HCT116 (cell line): Measurements from ENCODE around the gene COL23A1. TPM values are rescaled to one million over a fixed set of nuclear protein-coding genes. Genes with fewer than 3 reads are reported as not detected.

ENCODE experiments used
- ATAC-seq: fragments of 200-7000 bp; cut with Tn5 transposase; 2 replicates; pipeline ENCODE4 v1.9.1; 2020; ENCODE audit warnings: mild to moderate bottlenecking, moderate library complexity
- BruUV-seq: library from RNA; stranded (reverse); fragments of 400-500 nt; replicated peaks from 2 replicates; lab custom pipeline; 2021; lab: Mats Ljungman, UMichigan
- CTCF ChIA-PET: fragments of 300-600 bp; sonication (Branson Sonifier 250); formaldehyde crosslinking; loops from one replicate; lab custom pipeline; 2021; ENCODE audit warnings: antibody characterized with exemption; lab: Charles Lee
- POLR2A ChIA-PET: fragments of 300-600, 350-600 bp; sonication (Branson Sonifier 250); formaldehyde crosslinking; loops from one replicate; lab custom pipeline; 2021; ENCODE audit warnings: antibody characterized with exemption; lab: Charles Lee
- RAD21 ChIA-PET, 2 experiments: fragments of 300-600 bp; sonication (Branson Sonifier 250); formaldehyde crosslinking; loops; one replicate each; lab custom pipeline; 2023; ENCODE audit warnings: low total read pairs in 2 of 2; ENCODE audit not compliant: uncharacterized antibody in 2 of 2, unreplicated experiment in 2 of 2, low non-redundant PET in 1 of 2; lab: Charles Lee
- DNase-seq: peaks from one replicate; pipeline ENCODE4 v3.0.0-alpha.2; 2010; ENCODE audit warnings: low read depth, low spot score
- H2AFZ ChIP-seq: fragments of 200-600 bp; shearing (Covaris generic), sonication (generic); 2 replicates; pipeline ENCODE4 v1.6.1; 2017; ENCODE audit warnings: low read depth, mixed run types, mixed read lengths, antibody characterized with exemption, low read length; ENCODE audit not compliant: poor library complexity, severe bottlenecking
- H3K27ac ChIP-seq: 2 replicates; pipeline ENCODE4 v1.5.1; 2012; ENCODE audit warnings: low read depth, low read length
- H3K27me3 ChIP-seq: fragments of 200-600 bp; sonication (generic); 2 replicates; pipeline ENCODE4 v1.6.1; 2016; ENCODE audit warnings: mixed run types, low read length, mixed read lengths; ENCODE audit not compliant: insufficient read depth
- H3K36me3 ChIP-seq, 2 experiments: fragments of 200-500 bp in 1 of 2; fragments of 200-600 bp in 1 of 2; sonication (Bioruptor generic) in 1 of 2; sonication (generic) in 1 of 2; 2 replicates each; pipeline versions ENCODE4 v1.5.1 to v1.6.1; 2014 to 2016; ENCODE audit warnings: low read length in 2 of 2, inconsistent platforms in 1 of 2, mixed read lengths in 1 of 2, mixed run types in 1 of 2; ENCODE audit not compliant: insufficient read depth in 2 of 2, control insufficient read depth in 1 of 2
- H3K4me1 ChIP-seq, 2 experiments: fragments of 200-600 bp in 1 of 2; sonication (generic) in 1 of 2; 2 replicates each; pipeline versions ENCODE4 v1.5.1 to v1.6.1; 2012 to 2017; ENCODE audit warnings: low read length in 2 of 2, inconsistent platforms in 1 of 2, mild to moderate bottlenecking in 1 of 2, mixed read lengths in 1 of 2, mixed run types in 1 of 2, moderate library complexity in 1 of 2; ENCODE audit not compliant: insufficient read depth in 2 of 2, control insufficient read depth in 1 of 2
- H3K4me2 ChIP-seq: fragments of 200-600 bp; sonication (generic); 2 replicates; pipeline ENCODE4 v1.6.1; 2017; ENCODE audit warnings: mixed run types, low read length, mixed read lengths
- H3K4me3 ChIP-seq, 2 experiments: fragments of 200-600 bp in 1 of 2; sonication (generic) in 1 of 2; replicated peaks in 1 of 2; 2 replicates each; pipeline ENCODE4 v1.5.1; 2011 to 2016; ENCODE audit warnings: low read length in 2 of 2, control low read depth in 1 of 2, low read depth in 1 of 2, mild to moderate bottlenecking in 1 of 2, mixed read lengths in 1 of 2, mixed run types in 1 of 2
- H3K79me2 ChIP-seq: fragments of 200-600 bp; sonication (generic); 2 replicates; pipeline ENCODE4 v1.6.1; 2017; ENCODE audit warnings: mild to moderate bottlenecking, mixed run types, low read length, moderate library complexity, mixed read lengths; ENCODE audit not compliant: insufficient read depth
- H3K9ac ChIP-seq: fragments of 200-600 bp; sonication (generic); 2 replicates; pipeline ENCODE4 v1.6.1; 2016; ENCODE audit warnings: low read length, mixed read lengths
- H3K9me2 ChIP-seq: fragments of 200-600 bp; sonication (generic), shearing (Covaris generic); 2 replicates; pipeline ENCODE4 v1.6.1; 2017; ENCODE audit warnings: mixed run types, mild to moderate bottlenecking, moderate library complexity; ENCODE audit not compliant: insufficient read depth
- H3K9me3 ChIP-seq, 2 experiments: fragments of 200-500 bp in 1 of 2; fragments of 200-600 bp in 1 of 2; sonication (Bioruptor generic) in 1 of 2; sonication (generic) in 1 of 2; 2 replicates each; pipeline ENCODE4 v1.6.1; 2014 to 2017; ENCODE audit warnings: low read length in 2 of 2, mixed read lengths in 2 of 2, inconsistent platforms in 1 of 2, low read depth in 1 of 2, mild to moderate bottlenecking in 1 of 2, mixed run types in 1 of 2, moderate library complexity in 1 of 2; ENCODE audit not compliant: control insufficient read depth in 1 of 2, insufficient read depth in 1 of 2
- H4K20me1 ChIP-seq: fragments of 200-600 bp; sonication (generic), shearing (Covaris generic); 2 replicates; pipeline ENCODE4 v1.6.1; 2017; ENCODE audit warnings: mixed run types, mild to moderate bottlenecking, moderate library complexity; ENCODE audit not compliant: insufficient read depth
- ATF3 ChIP-seq: IDR thresholded peaks from 2 replicates; pipeline ENCODE4 v1.6.1; 2012
- ELF1 ChIP-seq: IDR thresholded peaks from 2 replicates; pipeline ENCODE4 v1.6.1; 2012; ENCODE audit warnings: low read depth, borderline replicate concordance
- EZH2 ChIP-seq: fragments of 200-600 bp; sonication (generic); IDR thresholded peaks from 2 replicates; pipeline ENCODE4 v1.6.1; 2017; ENCODE audit warnings: antibody characterized with exemption, mixed run types
- POLR2A ChIP-seq: IDR thresholded peaks from 2 replicates; pipeline ENCODE4 v1.7.0; 2011; ENCODE audit warnings: borderline replicate concordance; ENCODE audit not compliant: insufficient read depth, insufficient read length; ENCODE audit errors: extremely low read depth
- POLR2AphosphoS5 ChIP-seq: IDR thresholded peaks from 2 replicates; pipeline ENCODE4 v1.6.1; 2011; ENCODE audit warnings: mild to moderate bottlenecking, low read depth, low read length, moderate library complexity
- TCF7L2 ChIP-seq: IDR thresholded peaks from 2 replicates; pipeline ENCODE4 v1.7.0; 2011; ENCODE audit warnings: borderline replicate concordance, inconsistent platforms; ENCODE audit not compliant: insufficient read depth, insufficient read length; ENCODE audit errors: extremely low read depth
- ZNF274 ChIP-seq: fragments of 200-500 bp; sonication (Bioruptor generic); IDR thresholded peaks from 2 replicates; pipeline ENCODE4 v1.6.1; 2014; ENCODE audit warnings: mild to moderate bottlenecking, low read depth, low read length, inconsistent platforms
- intact Hi-C: fragments of 100-400 bp; cut with micrococcal nuclease; formaldehyde crosslinking; loops from 2 replicates; pipeline ENCODE4 v1.10.0; 2022
- total RNA-seq: library from RNA; stranded (reverse); gene quantifications from one replicate; pipeline ENCODE4 v1.2.1, GENCODE V29; 2021; ENCODE audit not compliant: unreplicated experiment

The COL23A1 gene
- total RNA-seq, 1 experiment from 2014 or later, result not detected

DNA sequence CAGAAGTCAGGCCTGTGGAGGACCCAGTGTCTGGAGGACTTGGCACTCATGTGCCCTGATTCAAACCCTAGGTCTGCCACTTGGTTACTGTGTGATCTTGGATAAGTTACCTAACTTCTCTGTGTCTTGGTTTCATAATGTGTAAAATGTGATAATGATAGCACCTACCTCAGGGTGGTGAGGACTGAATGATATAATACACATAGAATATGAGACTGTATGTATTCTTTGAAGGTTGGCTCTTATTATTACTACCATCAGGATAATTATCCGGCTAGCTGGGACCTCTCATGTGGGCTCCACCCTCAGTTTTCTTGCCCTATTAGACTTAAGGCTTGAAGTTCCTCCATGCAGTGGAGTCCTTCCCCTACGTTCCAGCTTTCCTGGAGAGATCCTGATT, 172.2 kb downstream of the COL23A1 start (continued):
- TF ChIP-seq TCF7L2, result no peak
- no peak for TF ChIP-seq ATF3

GRCh38 chr5:178417391-178417811, 172.8 kb downstream of the COL23A1 start:
- H4K20me1 ChIP-seq, result no peaks in the 10 kb centered on the region
- intact Hi-C loops, result no loop called here
- RAD21 ChIA-PET, result no interaction called here
- DNase-seq (no peak), ATAC-seq (peak; percentile 29; the same call in 1 of the 2 replicates)
- H3K9ac ChIP-seq, result no peak overlapping the region
- H3K27ac ChIP-seq, result no peak overlapping the region
- no peaks in the 10 kb centered on the region for H3K9me2 ChIP-seq
- CTCF ChIA-PET, result no interaction called here
- no peak overlapping the region for H2AFZ ChIP-seq
- TF ChIP-seq EZH2, result no peak
- TF ChIP-seq POLR2AphosphoS5, result no peak
- no peaks in the 10 kb centered on the region for H3K4me1 ChIP-seq
- no peaks in the 10 kb centered on the region for H3K79me2 ChIP-seq
- no peaks in the 10 kb centered on the region for H3K9me3 ChIP-seq
- POLR2A ChIA-PET, result no interaction called here
- no peak overlapping the region for H3K4me3 ChIP-seq
- H3K27me3 ChIP-seq, result peaks cover 11% of the 10 kb centered on the region; the same call in 1 of the 2 replicates
- no peaks in the 10 kb centered on the region for H3K36me3 ChIP-seq
- H3K4me2 ChIP-seq, result no peak overlapping the region
- no TSS peak for BruUV-seq

DNA sequence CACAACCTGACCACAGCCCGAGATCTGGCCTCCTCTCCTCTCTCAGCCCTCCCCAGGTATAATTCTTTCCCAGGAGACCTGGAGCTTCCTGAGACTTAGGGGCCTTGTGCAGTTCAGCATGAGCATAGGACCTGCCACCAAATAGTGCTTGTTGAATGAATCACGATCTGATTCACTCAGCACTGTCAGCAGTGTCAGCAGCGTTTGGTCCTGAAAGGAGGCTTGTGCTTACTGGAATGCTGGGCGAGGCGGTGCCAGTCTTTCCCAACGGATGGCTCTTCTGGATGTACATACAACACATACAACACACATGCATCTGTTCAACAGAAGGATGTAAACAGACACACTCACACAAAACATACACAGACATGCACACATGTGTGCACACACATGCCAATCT, 173.3 kb downstream of the COL23A1 start:
- Histone ChIP-seq H3K9ac (no peak overlapping the region), H3K36me3 (no peaks in the 10 kb centered on the region), H2AFZ (no peak overlapping the region), H4K20me1 (no peaks in the 10 kb centered on the region), H3K79me2 (no peaks in the 10 kb centered on the region), H3K9me3 (no peaks in the 10 kb centered on the region), H3K27me3 (peaks cover 15% of the 10 kb centered on the region; the same call in 1 of the 2 replicates), H3K4me2 (no peak overlapping the region), H3K4me1 (no peaks in the 10 kb centered on the region)
- ATAC-seq, result no peak
- ChIA-PET CTCF (no interaction called here), POLR2A (no interaction called here)
- TF ChIP-seq ELF1 (no peak), EZH2 (no peak), POLR2A (no peak), POLR2AphosphoS5 (no peak), ATF3 (no peak), ZNF274 (no peak)
- TF ChIP-seq, all 23 proteins: peak for 0
- intact Hi-C loops, result no loop called here
- RAD21 ChIA-PET, result no interaction called here
- Histone ChIP-seq H3K4me3 (no peak overlapping the region), H3K9me2 (no peaks in the 10 kb centered on the region), H3K27ac (no peak overlapping the region)
- BruUV-seq, result no TSS peak
- no peak for DNase-seq
